Peyer's patch (tissue), 4 donors: ENCODE results near the gene TMEM150A. TPM values are rescaled to one million over a fixed set of nuclear protein-coding genes. Genes with fewer than 3 reads are reported as not detected.
"Not testable (repeated sequence)": the region's sequence is repeated elsewhere in the genome, so short reads cannot be mapped to it uniquely, and the experiment has no call there.

Experiments used
- DNase-seq, 3 donors: peaks; one replicate each; pipeline ENCODE4 v3.0.0-alpha.2; 2017 to 2019
- H3K27ac ChIP-seq, 4 donors: fragments of 200-600 bp; sonication (generic); one replicate each; pipeline ENCODE4 v1.5.1; 2016 to 2019
- H3K27me3 ChIP-seq, 2 donors: fragments of 200-600 bp; sonication (generic); one replicate each; pipeline ENCODE4 v1.5.1; 2019
- H3K36me3 ChIP-seq, 3 donors: fragments of 200-600 bp; sonication (generic); one replicate each; pipeline ENCODE4 v1.5.1; 2016 to 2019
- H3K4me1 ChIP-seq, 4 donors: fragments of 200-600 bp; sonication (generic); one replicate each; pipeline ENCODE4 v1.5.1; 2016 to 2019
- H3K4me3 ChIP-seq, 4 donors: fragments of 200-600 bp; sonication (generic); 1 replicate in 3 of 4; 2 replicates in 1 of 4; pipeline ENCODE4 v1.5.1; 2016 to 2019; ENCODE audit warnings: mild to moderate bottlenecking in 1 of 4
- H3K9me3 ChIP-seq, 4 donors: fragments of 200-600 bp; sonication (generic); one replicate each; pipeline ENCODE4 v1.5.1; 2016 to 2019; ENCODE audit warnings: mild to moderate bottlenecking in 1 of 4
- POLR2A ChIP-seq, 2 donors: fragments of 450-650 bp; IDR thresholded peaks; one replicate each; pipeline ENCODE4 v1.5.1; 2017; ENCODE audit warnings: antibody characterized with exemption in 2 of 2, mild to moderate bottlenecking in 2 of 2, moderate library complexity in 2 of 2
- total RNA-seq, 4 donors: library from RNA; depleted of rRNA; stranded (reverse); fragments of >200 nt; gene quantifications; one replicate each; pipeline ENCODE4 v1.1.0, GENCODE V29; 2016
- TF ChIP-seq, protein P1 (sequence below), 6 experiments: fragments of 450-650 bp in 4 of 6; fragments of 200-600 bp in 2 of 6; sonication (generic) in 1 of 6; IDR thresholded peaks; one replicate each; pipeline ENCODE4 v1.5.1; 2017 to 2019; ENCODE audit warnings: antibody characterized with exemption in 6 of 6, mild to moderate bottlenecking in 3 of 6, moderate library complexity in 1 of 6

Gene TMEM150A
- total RNA-seq, 4 donors from 2014 or later, result 7.5 to 24.0 (median 15.5) TPM

DNA sequence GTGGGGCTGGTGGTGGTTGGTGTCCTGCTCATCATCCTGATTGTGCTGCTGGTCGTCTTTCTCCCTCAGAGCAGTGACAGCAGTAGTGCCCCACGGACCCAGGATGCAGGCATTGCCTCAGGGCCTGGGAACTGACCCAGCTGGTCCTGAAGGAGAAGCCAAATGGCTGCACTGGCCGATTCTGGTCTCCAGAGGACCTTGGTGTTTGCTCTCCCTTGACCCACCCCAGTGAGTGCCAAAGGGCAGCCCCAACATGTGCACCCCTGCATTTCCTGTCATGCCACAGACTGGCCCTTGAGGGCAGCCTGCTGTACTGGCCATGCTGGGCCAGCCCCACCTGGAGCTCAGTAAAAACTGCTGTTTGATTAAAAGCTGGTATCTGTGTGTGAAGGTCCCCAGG is 9.5 kb downstream of the TMEM150A start:
- Histone ChIP-seq H3K4me3 (no peak overlapping the region), H3K36me3 (peaks cover 0 to 8% (median 0%) of the 10 kb centered on the region in 3 donors), H3K9me3 (no peaks in the 10 kb centered on the region), H3K4me1 (peaks cover 9 to 53% (median 11%) of the 10 kb centered on the region in 4 donors), H3K27me3 (no peaks in the 10 kb centered on the region), H3K27ac (no peak overlapping the region)
- no peak for DNase-seq
- TF ChIP-seq POLR2A (IDR thresholded peaks at IDR 0.05), result no peak
- TF ChIP-seq, protein P1, sequence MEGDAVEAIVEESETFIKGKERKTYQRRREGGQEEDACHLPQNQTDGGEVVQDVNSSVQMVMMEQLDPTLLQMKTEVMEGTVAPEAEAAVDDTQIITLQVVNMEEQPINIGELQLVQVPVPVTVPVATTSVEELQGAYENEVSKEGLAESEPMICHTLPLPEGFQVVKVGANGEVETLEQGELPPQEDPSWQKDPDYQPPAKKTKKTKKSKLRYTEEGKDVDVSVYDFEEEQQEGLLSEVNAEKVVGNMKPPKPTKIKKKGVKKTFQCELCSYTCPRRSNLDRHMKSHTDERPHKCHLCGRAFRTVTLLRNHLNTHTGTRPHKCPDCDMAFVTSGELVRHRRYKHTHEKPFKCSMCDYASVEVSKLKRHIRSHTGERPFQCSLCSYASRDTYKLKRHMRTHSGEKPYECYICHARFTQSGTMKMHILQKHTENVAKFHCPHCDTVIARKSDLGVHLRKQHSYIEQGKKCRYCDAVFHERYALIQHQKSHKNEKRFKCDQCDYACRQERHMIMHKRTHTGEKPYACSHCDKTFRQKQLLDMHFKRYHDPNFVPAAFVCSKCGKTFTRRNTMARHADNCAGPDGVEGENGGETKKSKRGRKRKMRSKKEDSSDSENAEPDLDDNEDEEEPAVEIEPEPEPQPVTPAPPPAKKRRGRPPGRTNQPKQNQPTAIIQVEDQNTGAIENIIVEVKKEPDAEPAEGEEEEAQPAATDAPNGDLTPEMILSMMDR (IDR thresholded peaks at IDR 0.05), result no peak

DNA sequence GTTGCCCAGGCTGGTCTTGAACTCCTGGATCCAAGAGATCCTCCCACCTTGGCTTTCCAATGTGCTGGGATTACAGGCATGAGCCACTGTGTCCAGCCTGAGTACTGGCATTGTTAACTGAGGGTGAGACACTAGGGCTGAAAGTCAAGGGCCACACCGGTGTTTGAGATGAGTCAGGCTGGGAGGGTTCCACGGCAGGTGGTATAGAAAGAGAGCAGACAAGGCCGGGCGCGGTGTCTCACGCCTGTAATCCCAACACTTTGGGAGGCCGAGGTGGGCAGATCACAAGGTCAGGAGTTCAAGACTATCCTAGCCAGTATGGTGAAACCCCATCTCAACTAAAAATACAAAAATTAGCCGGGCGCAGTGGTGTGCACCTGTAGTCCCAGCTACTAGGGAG is 10.2 kb downstream of the TMEM150A start:
- peaks cover 9 to 50% (median 11%) of the 10 kb centered on the region in 4 donors for H3K4me1 ChIP-seq
- not testable (repeated sequence) for H3K27ac ChIP-seq, H3K36me3 ChIP-seq, H3K27me3 ChIP-seq, H3K9me3 ChIP-seq, H3K4me3 ChIP-seq
- DNase-seq, result peak in 1 of 3 donors; percentile 61

DNA sequence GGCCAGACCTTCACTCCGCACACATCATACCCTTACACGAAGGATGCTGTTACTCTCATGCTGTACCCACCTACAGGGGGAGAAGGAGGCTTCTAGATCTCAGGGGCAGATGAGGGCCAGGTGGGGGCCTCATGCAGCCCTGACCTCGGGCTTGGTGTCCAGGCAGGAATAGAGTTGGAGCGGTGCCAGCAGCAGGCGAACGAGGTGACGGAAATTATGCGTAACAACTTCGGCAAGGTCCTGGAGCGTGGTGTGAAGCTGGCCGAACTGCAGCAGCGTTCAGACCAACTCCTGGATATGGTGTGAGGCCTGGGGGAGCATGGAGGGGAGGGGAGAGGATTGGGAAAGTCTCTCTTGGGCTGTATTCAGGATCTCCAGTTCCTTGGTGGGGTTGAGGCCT is 10.9 kb downstream of the TMEM150A start:
- TF ChIP-seq, protein P1 (IDR thresholded peaks at IDR 0.05), result no peak
- no peak for TF ChIP-seq POLR2A (IDR thresholded peaks at IDR 0.05)
- H3K27me3 ChIP-seq, result no peaks in the 10 kb centered on the region
- DNase-seq, result no peak
- peaks cover 5 to 46% (median 9%) of the 10 kb centered on the region in 4 donors for H3K4me1 ChIP-seq
- H3K9me3 ChIP-seq, result no peaks in the 10 kb centered on the region
- peak overlapping the region in 2 of 4 donors; percentile 26 to 57 for H3K27ac ChIP-seq
- H3K4me3 ChIP-seq, result no peak overlapping the region
- H3K36me3 ChIP-seq, result no peaks in the 10 kb centered on the region

DNA sequence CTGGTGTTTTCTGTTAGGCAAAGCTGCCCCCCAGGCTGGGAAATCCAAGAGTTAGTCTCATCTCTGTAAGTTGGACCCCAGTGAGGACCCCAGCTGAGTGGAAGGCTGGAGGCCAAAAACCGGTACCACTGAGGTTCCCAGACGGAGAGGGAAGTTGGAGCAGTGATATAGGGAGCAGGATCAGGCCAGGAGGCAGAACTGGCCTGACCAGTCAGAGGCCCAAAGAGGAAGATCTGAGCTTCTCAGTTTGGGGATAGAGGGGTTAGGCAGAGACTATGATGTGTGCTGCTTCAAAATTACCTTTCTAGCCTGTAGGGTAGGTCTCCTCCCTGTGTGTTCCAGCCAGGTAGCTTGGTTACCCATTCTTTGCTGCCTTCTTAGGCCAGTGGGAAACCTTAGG is 11.5 kb downstream of the TMEM150A start:
- TF ChIP-seq, protein P1 (IDR thresholded peaks at IDR 0.05), result no peak
- no peak for TF ChIP-seq POLR2A (IDR thresholded peaks at IDR 0.05)
- peaks cover 3 to 47% (median 6%) of the 10 kb centered on the region in 4 donors for H3K4me1 ChIP-seq
- H3K4me3 ChIP-seq, result no peak overlapping the region
- DNase-seq, result no peak
- no peaks in the 10 kb centered on the region for H3K36me3 ChIP-seq
- peak overlapping the region; percentile 26 to 57 (median 40) for H3K27ac ChIP-seq
- no peaks in the 10 kb centered on the region for H3K9me3 ChIP-seq
- H3K27me3 ChIP-seq, result no peaks in the 10 kb centered on the region

DNA sequence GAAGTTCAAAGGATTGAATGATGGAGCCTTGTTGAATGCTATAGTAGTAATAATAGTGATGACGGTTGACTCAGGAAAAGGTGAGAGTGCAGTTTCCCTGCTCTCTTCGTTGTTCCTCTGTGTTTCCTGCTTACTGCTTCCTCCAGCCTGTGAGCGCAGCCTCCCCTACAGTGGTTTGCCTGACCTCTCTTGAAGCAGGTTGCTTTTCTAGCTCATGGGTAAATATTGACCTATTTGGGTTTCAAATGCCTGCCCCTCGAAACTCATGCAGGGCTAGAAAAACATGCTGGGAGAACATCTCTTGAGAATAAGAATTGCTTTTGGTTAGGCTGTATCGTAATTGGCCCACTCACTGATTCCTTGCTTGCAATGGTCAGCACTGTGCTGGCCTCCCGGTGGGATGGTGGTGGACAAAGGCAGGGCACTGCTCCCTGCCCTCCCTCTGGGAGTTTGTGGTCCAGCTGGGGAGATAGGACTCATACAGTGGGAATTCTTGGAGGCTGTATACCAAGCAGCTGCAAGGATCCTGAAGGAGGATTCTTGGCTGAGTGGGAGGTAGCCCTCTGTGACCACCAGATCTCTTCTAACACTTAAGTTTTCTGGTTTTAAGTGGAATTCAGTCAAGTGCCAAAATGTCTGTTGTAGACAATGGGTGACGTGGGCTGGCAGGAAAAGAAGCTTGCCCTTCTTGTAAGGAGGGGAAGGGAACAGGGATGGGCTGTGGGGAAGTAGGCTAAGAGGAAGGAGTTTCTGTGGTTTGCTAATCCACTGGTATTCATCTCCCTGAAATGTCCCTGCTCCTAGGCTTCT is 12.3 kb downstream of the TMEM150A start:
- Histone ChIP-seq H3K36me3 (no peaks in the 10 kb centered on the region), H3K27me3 (no peaks in the 10 kb centered on the region), H3K27ac (peak overlapping the region; percentile 26 to 57 (median 40)), H3K4me3 (no peak overlapping the region), H3K9me3 (no peaks in the 10 kb centered on the region), H3K4me1 (peaks cover 3 to 54% (median 12%) of the 10 kb centered on the region in 4 donors)
- no peak for DNase-seq
- TF ChIP-seq, protein P1 (IDR thresholded peaks at IDR 0.05), result no peak
- no peak for TF ChIP-seq POLR2A (IDR thresholded peaks at IDR 0.05)

DNA sequence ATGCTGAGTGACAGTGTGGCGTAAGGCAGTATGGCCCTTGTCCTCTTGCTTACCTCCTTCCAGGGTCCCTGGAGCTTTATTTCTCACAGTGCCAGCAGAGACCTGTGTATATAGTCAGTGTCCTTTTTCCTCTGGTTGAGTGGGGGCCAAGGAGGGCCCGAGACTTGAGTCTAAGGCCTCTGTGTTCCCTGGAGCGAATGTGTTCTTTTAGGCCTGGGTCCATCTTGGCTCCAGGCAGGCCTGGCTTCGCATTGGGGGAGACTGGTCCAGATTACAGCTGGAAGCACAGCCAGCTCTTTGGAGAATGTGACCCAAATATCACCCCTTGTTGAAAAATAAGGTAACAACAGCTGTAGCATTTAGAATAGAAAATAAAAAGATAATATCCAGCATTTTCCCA is 13.3 kb downstream of the TMEM150A start:
- H3K4me3 ChIP-seq, result no peak overlapping the region
- TF ChIP-seq, protein P1 (IDR thresholded peaks at IDR 0.05), result no peak
- no peak for TF ChIP-seq POLR2A (IDR thresholded peaks at IDR 0.05)
- no peak for DNase-seq
- H3K36me3 ChIP-seq, result no peaks in the 10 kb centered on the region
- peaks cover 3 to 57% (median 10%) of the 10 kb centered on the region in 4 donors for H3K4me1 ChIP-seq
- H3K27me3 ChIP-seq, result no peaks in the 10 kb centered on the region
- H3K9me3 ChIP-seq, result no peaks in the 10 kb centered on the region
- H3K27ac ChIP-seq, result peak overlapping the region in 2 of 4 donors; percentile 11 to 26
